SIG-M5 treated with dmso at 0.1 percent for 504 hours (cell line): ENCODE results near the gene TCEAL8.
"Not testable (repeated sequence)": the region's sequence is repeated elsewhere in the genome, so short reads cannot be mapped to it uniquely, and the experiment has no call there.

Source experiments
- DNase-seq: peaks from one replicate; lab custom pipeline; 2025; ENCODE audit not compliant: unreplicated experiment; lab: John Stamatoyannopoulos, UW

TCEAL8 gene, protein sequence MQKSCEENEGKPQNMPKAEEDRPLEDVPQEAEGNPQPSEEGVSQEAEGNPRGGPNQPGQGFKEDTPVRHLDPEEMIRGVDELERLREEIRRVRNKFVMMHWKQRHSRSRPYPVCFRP

DNA sequence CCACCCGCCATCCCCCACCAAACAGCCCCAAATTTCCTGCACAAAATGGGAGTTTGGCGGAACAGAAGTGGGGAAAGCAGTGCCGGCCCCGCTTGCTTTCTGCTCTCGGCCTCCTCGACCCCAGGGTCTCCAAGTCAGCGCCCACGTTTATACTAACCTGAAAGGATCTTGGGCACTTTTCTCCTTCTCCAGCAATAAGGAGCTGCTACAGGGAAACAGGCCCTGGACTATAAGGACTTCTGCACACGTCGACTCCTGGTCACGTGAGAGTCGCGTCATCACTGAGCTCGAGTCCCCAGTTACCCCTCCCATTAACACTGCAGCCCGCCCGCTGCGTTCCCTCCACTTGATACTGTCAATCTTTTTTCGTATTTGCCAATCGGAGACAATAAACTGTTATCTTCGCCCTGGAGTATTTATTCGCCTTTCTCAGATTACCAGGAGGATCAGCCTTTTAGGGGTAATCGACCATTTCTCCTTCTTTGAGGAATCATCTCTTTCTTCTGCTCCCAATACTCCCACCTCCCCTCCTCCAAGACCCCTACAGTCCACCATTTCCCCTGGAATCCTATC is at the start of gene TCEAL8:
Gene TCEAL8, minus strand, starts transcription at position 235 of the 573 bp plus-strand sequence. CDS start 1,176 bp downstream, outside the sequence.
- DNase-seq = peak; percentile 48

DNA sequence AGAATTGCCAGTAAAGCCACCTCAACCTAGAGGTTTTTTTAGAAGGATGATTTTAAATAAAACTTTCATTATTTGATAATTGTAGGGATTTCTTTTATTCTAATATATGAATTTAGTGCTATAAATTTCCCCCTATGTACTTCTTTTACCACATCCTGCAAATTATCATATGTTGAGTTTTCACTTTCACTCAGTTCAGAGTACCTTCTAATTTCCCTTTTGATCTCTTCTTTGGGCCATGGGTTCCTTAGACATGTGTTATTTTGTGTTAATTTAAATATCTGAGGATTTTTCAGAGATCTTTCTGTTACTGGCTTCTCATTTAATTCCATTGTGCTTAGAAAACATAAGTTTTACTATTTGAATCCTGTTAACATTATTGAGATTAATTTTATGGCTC is 49.8 kb upstream of the TCEAL8 start:
- DNase-seq = no peak

DNA sequence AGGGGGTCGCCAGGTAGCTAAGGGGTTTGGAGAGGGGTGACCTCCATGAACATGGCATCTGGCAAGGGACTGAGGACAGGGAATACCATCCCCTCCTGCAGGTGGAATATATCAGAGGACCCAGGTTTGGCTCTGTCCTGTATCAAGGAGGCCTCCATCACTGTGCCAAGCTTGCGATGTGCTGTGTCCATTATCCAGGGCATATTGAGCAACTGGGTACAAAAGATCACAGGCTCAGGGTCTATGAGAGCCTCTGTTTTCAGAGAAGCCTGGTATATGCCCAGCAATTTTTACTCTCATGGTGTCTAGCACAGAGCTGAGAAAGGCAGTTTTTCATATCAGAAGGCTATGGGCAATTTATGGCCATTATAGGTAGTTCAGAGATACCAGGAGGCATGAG is 38.2 kb upstream of the TCEAL8 start:
- DNase-seq = no peak

DNA sequence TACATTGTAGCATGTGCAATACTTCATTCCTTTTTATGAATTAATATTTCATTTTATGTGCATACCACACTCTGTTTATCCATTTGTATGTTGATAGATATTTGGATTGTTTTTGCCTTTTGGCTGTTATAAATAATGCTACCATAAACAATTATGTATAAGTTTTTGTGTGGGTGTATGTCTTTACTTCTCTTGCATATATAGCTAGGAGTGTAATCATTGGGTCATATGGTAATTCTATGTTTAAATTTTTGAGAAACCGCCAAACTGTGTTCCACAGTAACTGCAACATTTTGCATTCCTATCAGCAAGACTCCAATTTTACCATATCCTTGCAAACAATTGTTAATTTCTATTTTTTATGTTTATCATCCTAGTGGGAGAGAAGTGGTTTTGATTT is 24.7 kb upstream of the TCEAL8 start:
- DNase-seq = no peak

DNA sequence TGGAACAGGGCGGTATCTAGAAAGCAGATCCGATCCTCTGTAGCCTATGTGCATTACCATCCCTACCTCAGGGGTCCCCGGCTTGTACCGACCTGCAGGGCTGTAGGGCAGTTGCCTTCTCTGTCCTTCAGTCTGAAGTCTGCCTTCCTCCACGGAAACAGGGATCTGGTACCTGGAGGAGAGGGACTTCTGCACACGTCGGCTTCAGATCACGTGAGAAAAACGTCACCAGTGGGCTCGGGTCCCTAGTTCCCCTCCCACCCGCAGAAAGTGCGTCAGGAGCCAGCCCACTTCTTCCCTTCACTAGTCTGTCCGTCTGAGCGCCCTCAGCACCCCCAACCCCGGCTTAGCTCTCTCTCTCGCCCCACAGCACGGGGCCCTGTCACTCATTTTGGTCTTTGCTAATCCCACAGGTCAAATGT is 21.6 kb upstream of the TCEAL8 start, which contains the start of gene TCEAL5:
Gene TCEAL5, minus strand, starts transcription at position 170 of the 422 bp plus-strand sequence. CDS start 2,187 bp downstream, outside the sequence.
- DNase-seq = no peak

DNA sequence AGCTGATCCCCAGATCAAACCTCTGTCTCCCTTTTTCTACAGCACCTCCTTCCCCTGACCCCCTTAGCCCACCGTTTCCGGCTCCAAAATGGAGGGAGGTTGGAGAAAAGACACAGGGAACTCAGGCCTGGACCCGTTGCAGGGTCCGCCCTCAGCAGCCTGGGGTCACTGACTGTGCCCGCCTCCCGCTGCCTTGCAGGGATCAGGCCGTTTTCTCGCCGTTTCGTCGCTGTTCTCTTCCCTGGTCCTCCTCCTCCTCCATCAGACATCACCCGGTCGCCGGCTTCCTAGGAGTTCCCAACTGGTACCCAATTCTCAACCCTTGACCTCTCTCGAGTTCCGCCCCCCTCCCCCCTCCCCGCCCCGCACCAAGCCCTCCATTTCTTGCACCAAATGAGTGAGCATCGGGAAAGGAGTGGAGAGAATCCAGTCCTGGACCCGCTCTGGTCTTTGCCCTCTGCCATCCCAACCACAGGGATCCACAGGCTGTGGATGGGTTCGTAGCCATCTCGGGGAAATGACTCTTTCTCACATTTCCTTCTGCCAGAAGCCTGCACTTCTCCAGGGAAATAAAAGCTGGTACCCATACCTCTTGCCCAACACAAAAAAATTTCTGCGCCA is 21.1 kb upstream of the TCEAL8 start:
- DNase-seq = no peak

DNA sequence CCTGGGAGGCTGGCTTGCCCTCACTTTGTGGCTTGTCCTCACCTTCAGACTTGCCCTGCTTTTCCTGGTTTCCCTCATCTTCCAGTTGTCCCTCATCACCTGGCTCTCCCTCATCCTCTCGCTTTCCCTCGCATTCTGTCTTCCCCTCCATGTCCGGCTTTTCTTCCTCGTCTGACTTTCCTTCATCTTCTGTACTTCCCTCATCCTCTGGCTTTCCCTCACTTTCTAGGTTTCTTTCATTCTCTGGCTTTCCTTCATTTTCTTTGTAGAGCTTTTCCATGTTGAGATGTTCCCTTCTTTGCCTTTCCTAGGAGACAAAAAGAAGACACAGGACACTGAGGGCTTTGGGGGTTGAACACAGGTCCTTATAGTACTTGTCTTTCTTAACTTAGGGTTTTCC is 19.3 kb upstream of the TCEAL8 start:
- DNase-seq = no peak

DNA sequence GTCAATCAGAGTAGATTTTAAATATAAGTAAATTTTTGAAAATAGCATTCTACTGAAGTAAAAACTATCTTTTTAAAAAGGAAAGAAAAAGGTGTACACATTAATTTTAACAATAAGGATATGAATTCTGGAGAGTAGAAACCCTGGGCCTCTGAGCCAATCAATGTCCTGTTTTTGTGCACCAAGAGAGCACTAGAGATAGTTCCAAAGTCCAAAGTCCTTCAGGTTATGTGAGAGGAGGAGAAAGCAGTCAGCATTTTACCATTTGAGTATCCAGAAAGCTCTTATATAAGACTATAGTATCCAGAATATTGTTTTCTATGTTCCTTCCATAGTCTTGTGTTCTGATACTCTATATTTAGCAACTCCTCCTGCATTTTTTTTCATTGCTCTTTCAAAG is 3.3 kb upstream of the TCEAL8 start:
- DNase-seq = no peak

DNA sequence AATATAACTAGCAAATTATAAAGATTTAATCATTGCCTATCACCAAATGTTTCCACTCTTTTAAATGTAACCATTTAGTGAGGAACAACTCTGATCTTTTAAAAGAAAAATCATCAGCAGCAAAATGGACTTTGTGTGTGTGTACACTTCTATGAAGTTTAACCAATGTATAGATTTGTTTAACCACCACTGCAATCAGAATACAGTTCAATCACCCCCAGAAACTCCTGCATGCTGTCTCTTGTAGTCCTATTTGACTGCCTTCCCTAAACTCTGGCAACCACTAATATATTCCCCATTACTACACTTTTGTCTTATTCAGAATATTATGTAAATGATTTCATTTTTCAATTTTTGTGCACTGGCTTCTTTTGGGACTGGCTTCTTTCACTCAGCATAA is 1.7 kb upstream of the TCEAL8 start:
- DNase-seq = no peak

DNA sequence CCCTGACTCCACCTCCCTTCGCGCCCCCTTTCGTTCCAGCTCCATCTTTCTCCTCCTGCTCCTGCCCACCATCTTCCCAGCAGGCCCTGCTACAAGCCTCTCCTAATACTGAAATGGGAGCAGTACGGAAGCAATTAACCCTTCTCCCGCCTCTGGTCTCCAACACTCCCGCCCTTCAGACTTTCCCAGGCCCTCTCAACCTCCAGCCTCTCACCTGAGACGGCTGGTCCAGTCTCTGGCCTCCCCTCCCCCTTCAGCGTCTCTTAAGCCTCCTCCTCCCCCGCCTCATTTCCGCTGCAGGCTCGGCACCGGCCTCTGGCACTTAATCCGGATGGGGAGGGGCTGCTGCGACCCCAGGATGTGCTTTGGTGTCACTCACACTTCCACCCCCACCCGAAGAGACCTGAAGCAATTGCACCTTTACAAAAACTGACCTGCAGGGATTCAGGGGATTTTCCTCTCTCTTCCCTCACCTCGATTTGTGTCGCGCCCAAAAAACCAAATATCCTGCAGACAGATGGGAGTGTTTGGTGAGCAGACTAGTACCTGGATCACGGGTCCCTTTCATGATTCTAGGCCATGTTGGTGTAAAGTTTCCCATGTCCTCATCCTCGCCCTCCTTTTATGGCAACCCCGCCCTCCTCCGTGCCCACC is 657 bp downstream of the TCEAL8 start:
- peak; percentile 16 for DNase-seq

DNA sequence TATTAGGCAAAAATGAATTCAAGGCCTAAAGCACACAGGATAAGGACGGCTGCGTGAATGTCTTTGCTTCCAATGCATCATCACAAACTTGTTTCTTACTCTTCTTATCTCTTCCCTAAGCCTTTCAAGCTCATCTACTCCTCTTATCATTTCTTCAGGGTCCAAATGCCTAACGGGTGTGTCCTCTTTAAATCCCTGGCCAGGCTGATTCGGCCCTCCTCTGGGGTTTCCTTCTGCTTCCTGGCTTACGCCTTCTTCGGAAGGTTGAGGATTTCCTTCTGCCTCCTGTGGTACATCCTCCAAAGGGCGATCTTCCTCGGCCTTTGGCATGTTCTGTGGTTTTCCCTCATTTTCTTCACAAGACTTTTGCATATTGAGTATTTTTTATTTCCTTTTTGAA is 1.3 kb downstream of the TCEAL8 start:
- DNase-seq = no peak

DNA sequence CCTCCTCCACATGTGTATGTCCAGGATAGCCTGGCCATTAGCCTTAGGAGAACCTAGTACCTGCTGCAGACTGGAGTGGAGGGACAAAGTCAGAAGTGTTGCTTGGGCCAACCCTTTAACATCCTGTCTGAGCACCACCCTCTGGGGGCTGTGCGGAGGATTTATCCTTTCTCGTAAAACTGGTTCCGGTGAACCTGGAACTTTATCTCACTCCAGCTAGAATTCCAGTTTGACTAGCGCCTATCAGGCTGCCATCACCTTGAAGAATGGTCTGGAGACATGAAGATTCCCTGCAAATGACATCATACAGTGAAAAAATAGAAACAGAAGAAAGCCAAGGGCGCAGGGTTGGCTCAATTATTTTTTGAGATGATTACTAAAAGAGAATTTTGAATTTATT is 4.0 kb downstream of the TCEAL8 start:
- DNase-seq = no peak

DNA sequence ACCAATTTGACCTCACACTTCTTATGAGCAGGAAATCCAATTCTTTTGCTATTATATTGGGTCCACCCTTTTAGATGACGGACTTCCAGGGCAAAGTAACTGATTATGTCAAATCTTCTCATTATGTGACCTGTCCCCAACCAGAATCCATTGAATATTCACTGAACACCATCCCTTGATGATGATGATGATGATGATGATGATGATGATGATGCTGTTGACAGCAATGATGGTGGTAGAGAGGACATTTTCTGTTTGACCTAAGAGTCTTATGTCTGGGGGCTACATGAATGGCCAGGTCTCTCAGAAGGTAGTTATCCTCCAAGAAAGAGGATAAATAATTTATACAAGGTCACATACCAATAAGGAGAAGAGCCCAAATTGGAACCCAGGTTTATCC is 5.2 kb downstream of the TCEAL8 start:
- DNase-seq = no peak

DNA sequence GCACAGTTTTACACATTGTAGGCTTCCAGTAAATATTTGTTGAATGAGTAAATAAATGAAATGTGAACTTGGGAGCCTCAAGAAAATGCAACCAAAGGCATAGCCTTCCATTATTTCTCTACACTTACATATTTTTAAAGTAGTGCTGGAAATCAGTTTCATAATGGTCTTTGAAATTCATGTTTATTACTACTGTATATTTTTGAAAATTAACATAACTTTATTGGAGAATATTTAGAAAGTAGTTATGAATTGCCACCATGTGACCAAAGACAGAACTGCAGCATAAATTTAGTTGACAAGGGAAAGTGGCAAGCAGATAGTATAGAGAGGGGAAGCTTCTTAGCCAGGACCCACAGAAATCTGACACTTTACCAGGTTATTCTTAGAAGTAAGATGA is 6.4 kb downstream of the TCEAL8 start:
- DNase-seq = peak; percentile 4

DNA sequence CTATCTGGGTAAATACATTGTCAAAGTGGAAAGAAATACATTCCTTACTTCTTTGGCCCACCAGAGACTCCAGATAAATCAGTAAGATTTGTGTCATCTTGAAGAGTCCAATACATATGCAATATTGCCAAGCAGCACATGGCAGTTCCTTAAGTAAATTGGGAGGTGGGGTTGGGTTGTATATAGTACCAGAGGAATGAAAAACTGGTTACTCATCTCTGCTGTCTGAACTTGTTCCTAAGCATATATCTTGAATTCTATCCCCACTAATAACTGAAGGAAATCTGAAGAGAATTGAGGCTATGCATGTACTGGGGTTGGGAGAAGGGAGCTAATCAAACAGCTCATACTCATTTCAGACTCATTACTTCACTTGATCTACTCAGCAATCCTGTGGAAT is 14.8 kb downstream of the TCEAL8 start:
- no peak for DNase-seq

DNA sequence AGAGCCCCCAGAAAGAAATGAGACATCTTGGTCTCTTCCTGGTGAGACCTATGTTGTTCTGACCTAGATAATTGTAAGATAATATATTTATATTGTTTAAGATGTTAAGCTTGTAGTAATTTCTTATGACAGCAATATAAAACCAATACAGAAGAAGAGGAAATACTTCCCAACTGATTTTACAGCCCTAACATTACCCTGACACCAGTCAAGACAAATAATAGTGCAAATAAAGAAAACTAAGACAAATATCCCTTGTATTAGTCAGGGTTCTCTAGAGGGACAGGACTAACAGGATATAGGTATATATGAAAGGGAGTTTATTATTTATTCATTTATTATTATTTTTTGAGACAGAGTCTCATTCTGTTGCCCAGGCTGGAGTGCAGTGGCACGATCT is 18.7 kb downstream of the TCEAL8 start:
- DNase-seq = no peak

DNA sequence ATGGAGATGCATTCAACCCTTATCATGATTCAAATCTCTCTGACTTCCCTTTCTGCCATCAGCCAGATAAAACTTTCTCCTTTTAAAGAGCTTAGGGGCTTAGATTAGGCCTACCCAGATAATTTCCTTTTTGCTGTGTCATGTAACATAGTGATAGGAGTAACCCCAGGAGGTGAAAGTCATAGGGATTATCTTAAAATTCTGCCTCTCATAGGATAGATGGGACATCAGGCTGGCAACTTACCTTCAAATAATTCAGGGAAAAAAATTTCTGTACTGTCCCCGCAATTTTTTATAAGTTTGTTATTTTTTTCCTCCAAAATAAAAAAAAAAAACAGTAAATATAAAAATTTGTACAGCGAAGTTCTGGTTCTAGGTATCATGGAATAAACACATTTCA is 19.3 kb downstream of the TCEAL8 start:
- DNase-seq = not testable (repeated sequence)

DNA sequence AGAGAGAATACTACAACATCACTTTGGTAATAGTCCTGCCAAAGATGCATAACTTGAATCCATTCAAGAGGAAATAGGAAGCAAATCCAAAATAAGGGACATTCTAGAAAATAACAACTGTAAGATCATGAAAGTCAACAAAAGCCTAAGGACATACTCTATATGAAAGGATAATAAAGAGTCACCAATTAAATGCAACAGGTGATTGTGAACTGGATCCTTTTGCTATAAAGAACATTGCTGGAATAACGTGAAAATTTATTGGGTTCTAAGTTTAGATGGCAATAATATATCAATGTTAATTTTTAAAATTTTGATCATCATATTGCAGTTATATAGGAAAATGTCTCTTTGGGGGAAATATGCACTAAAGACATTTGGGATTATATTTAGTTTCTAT is 20.1 kb downstream of the TCEAL8 start:
- DNase-seq = no peak

DNA sequence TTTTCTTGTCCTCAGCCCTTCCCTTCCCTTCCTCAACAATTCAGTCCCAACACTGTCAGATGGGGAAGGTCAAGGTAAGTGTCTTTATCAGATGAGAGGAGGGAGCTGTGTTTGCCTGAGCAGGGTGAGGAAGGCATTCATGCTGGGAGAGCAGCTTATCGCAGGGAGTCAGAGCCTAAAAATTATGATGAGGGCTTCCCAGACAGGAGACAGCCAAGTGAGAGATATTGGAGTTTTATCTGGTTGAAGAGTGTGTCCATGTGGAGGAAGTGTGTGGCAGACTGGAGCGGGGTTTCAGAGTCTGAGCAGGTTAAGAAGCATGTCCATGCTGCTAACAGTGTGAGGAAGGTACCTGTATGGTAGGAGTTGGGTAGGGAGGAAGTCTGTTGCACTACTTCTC is 21.7 kb downstream of the TCEAL8 start:
- no peak for DNase-seq

DNA sequence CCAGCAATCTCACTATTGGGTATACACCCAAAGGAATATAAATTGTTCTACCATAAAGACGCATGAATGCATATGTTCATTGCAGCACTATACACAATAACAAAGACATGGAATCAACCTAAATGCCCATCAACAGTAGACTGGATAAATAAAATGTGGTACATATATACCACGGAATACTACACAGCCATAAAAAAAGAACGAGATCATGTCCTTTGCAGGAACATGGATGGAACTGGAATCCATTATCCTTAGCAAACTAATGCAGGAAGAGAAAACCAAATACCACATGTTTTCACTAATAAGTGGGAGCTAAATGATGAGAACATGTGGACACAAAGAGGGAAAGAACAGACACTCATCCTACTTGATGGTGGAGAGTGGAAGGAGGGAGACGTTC is 29.0 kb downstream of the TCEAL8 start:
- not testable (repeated sequence) for DNase-seq

DNA sequence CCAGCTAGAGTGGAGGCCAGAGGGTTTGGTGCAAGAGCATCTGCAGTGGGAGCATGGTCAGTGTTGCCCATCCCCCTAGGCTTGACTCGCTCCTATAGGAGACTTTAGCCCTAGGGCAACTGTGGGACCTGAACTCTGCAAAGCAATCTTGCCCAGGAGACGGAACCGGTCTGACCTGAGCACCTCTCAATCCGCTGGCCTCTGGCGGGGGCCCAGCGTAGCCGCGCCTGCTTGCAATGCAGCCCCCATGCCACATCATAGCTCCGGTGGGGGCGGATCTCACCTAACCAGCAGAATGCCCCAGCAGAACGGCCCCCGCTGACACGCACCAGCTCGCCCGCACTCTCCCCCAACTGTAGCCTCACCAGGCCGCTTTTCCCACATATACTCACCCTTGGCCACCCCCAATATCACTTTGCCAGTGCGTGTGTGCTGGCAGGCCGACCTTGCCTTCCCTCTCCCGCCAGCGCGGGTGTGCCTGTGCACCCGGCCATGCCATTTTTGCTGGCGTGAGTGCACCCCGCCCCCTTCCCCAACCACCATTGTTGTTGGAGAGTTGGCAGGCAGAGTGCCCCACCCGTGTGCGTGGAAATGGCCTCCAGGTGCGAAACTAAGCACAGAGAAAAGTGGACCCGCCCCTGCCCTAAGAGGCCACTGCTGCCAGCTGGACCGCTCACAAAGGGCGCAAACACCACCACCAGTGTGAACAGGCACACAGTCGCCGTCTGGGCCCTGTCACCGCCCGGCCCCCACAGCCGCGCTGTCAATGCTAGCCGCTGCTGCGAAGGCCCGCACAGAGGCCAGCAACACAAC is 34.2 kb downstream of the TCEAL8 start:
- DNase-seq = no peak
